Measurements from ENCODE around the gene GPR68.

- TF ChIP-seq EZH2phosphoT487 (IDR thresholded peaks at IDR 0.05; ENCODE audit: borderline replicate concordance) (no peak), CTCF (conservative IDR thresholded peaks at IDR 0.05; ENCODE audit: low read length) (no peak)
These were observed 18.8 kb upstream of the GPR68 start for GRCh38 chr14:91263329-91263728.
